NCI-H146 treated with DMSO at 0.1 percent for 48 hours (cell line): ENCODE measurements around the gene HSDL1.
A peak's percentile ranks its signal among the peaks of the same experiment; 100 is the strongest.

Experiments used
- DNase-seq: peaks from one replicate; lab custom pipeline; 2025; ENCODE audit not compliant: unreplicated experiment; lab: John Stamatoyannopoulos, UW

Gene HSDL1

GRCh38 chr16:84176192-84177053 is 31.4 kb upstream of the HSDL1 start:
- DNase-seq: no peak

GRCh38 chr16:84175350-84176081 is 30.5 kb upstream of the HSDL1 start:
- peak; percentile 50 for DNase-seq

DNA sequence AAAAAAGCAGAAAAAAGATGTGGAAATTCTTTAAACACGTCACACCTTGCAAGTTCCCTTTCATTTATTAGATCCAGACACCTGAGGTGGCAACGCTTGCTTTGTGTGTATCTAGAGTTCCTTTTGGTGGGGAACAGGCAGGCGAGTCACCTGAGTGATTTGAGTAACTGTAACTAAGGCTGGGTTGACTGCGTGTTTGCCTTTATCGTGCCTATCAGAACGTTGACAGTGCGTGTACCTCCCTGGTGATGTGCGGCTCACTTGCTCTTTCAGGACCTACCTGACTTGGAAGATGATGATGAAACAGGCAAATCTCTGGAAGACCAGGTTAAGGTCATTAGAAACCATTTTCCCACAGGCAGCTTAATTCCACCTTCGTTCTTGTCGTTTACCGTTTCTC is 29.4 kb upstream of the HSDL1 start:
- DNase-seq: no peak

- no peak for DNase-seq
Observed at GRCh38 chr16:84169765-84170310, 24.9 kb upstream of the HSDL1 start.

DNA sequence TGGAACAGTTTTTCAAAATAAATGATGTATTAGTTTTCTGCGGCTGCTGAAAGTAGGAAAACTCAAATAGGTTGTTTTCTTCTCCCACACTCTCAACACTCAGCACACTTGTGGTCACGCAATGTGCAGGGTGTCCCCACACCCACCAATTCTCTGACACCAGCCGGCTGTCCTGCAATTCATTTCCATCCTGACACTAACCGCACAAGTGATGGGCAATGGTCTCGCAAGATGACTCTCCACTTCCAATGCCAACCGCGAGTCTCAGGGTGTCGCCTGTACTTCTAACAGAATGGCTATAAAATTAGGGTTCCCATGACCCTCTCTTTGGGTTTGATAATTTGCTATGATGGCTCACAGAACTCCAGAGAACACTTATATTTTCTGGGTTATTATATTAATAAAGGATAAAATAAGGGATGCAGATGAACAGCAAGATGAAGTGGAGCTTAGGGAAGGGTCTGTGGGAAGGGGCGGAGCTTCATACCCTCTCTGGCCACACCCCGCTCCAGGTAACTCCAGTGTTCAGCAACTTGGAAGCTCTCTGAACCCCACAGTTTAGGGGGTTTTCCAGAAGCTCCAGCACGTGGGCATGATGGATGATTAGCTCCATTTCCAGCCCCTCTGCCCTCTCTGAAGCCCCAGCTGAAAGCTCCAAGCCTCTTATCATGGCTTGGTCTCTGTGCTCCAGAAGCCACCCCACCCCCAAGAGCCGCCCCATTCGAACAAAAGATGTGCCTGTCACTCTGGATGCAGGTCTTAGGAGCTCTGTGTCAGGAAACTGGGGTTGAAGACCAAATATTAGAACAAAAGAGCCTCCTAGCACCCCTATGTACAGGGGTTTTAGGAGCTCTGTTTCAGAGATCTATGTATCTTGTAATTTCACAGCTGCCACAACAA is 22.1 kb upstream of the HSDL1 start:
- no peak for DNase-seq

DNA sequence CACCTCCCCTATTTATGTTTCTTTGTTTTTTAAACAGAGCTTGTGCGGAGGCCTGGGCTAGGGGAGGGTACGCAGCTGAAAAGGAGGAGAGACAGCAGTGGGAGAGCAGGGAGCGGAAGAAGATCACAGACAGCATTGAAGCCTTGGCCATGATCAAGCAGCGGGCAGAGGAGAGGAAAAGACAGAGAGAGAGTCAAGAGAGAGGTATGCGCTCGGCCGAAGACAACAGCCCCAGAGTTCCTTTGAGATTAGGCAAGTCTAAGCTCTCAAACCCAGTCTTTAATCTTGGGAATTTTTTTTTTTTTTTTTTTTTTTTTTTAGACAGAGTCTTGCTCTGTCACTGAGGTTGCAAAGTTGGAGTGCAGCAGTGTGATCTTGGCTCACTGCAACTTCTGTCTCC is 20.8 kb upstream of the HSDL1 start:
- DNase-seq: no peak

DNA sequence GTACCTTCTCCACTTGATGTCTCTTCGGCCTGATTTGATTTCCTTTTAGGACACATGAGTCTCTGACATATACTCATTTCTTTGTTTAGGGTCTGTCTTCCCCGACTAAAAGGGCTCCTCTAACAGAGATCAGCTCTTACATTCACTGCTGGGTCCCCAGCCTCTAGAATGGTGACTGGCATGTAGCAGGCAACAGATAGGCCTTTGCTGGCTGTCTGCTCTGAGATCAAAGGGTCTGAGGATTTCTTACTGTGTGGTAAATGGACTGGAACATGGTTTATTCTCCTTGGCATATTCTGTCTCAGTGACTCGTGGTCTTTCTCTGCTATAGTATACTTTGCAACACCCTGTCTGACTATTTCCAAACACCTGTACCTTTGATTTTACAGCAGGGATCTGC is 16.8 kb upstream of the HSDL1 start:
- no peak for DNase-seq

DNA sequence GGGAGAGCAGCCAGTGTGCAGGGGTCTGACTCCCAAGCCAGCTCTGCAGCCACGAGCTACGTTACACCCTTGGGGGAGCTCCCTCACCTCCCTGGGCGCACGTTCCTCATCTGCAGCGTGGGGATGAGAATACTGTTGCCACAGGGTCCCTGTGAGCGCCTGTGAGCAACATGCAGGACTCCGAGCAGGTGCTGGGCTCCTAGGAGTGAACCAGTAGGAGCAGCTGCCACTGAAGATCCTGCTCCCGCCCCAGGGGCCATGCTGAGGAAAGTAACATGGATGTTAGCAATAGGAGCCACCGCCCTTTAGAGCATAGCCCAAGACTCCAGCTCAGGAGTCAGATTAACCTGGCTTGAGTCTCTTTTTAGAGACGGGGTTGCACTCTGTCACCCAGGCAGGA is 16.1 kb upstream of the HSDL1 start:
- DNase-seq: no peak

DNA sequence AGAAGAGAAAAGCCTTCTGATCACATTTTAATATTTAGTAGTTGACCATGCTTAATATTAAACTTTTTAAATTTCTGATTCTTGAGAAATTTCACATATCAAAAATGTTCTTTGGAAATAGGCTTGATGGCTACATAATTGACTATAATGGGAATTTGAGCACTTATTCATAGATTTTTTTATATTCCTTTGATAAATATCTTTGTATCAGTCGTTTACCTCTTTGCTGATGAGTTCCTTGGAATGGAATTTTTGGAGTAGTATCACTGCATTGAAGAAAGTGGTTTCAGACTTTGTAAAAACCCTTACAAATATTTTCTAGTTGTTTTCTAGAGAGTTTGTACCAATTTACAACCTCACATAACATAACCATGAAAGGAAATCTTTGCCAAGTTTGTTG is 14.8 kb upstream of the HSDL1 start:
- no peak for DNase-seq

DNA sequence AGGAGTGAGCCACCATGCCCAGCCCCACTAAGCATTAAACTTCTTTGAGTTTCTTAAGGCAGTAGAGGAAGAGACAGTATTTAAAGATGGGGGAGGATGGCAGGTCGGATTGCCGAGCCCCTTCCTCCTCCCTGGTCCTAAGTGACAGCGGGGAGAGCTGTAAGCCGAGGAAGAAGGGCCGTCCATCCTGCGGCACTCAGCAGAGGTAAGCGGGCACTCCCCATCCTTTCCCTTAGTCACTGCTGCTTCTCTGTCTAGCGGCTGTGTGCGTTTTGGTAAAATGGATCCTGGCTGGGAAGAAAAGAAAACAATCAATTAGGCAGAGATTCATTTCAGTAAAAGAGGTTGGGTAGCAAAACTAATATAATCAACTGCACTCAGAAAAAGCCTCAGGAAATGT is 14.0 kb upstream of the HSDL1 start:
- DNase-seq: no peak

- DNase-seq: no peak
Observed at GRCh38 chr16:84156342-84156784, 11.4 kb upstream of the HSDL1 start.

- no peak for DNase-seq
Observed at GRCh38 chr16:84155771-84156170, 10.8 kb upstream of the HSDL1 start.

- no peak for DNase-seq
Observed at GRCh38 chr16:84155226-84155625, 10.2 kb upstream of the HSDL1 start.

GRCh38 chr16:84153660-84154214 is 8.8 kb upstream of the HSDL1 start:
- DNase-seq: no peak

DNA sequence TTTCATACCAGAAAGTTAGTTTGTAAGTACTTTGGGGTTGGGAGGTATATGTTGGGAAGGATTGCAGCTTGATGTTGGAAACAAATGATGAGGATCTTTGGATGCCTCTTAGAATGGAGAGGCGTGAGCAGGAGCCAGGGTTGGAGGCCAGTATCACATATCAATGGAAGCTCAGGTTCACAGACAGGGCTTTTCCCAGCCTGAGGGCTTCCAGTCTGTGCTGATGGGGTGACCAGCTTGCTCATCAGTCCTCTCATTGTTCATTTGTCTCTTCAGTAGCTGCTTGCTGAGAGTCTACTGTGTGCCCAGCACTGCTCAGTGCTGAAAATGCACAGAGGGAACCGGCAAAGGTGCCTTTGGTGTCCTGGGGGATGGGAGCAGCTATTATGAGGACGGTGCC is 5.9 kb upstream of the HSDL1 start:
- no peak for DNase-seq

DNA sequence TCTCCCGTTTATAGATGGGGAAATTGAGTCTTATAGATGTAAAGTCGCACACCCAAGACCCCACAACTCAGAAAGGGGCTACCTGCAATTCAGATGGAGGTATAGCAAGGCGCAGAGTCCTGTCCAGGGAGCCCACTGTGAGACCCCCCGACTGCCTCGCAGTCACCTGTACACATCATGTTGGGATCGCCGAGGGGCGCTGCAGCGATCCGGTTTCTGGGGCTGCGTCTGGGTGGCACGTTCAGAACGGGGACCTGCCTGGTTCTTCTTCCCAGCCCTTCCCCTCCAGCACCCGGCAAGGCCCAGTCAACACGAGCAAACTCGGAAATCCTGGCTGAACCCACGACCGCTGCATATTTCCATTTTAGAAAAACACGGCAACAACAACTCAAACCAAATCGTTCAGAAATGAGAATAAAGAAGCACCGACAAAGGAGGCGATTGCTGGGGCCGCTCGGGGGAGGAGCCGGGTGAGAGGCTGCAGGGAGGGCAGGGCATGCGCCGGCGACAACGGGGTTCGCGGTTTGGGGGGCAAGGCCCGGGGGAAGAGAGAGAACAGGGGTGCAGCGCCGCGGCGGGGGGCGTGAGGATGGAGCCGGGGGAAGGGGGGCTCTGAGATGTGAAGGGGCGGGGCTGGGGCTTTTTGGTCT is 643 bp downstream of the HSDL1 start:
- no peak for DNase-seq

- no peak for DNase-seq
Observed at GRCh38 chr16:84143784-84144199, 1.2 kb downstream of the HSDL1 start.

GRCh38 chr16:84143081-84143480 is 1.9 kb downstream of the HSDL1 start:
- DNase-seq: no peak

GRCh38 chr16:84141143-84141670 is 3.8 kb downstream of the HSDL1 start:
- no peak for DNase-seq
